ENCODE data around the gene TUBGCP6. TPM values are rescaled to one million over a fixed set of nuclear protein-coding genes. Genes with fewer than 3 reads are reported as not detected.
A peak's percentile ranks its signal among the peaks of the same experiment; 100 is the strongest.

Gene TUBGCP6
- total RNA-seq, 1 donor from 2014 or later = 49.6 TPM

- no peak for DNase-seq (ENCODE audit: low spot score)
- Mint-ChIP-seq H3K4me3 (ENCODE audit: low read depth) (no peak overlapping the region), H3K36me3 (ENCODE audit: low read depth) (no peaks in the 10 kb centered on the region), H3K4me1 (ENCODE audit: low read depth) (no peaks in the 10 kb centered on the region), H3K27me3 (ENCODE audit: low read depth) (peaks cover 5% of the 10 kb centered on the region), H3K27ac (no peak overlapping the region), H3K9me3 (no peaks in the 10 kb centered on the region)
- intact Hi-C loops (cut with micrococcal nuclease) = no loop called here
Observed at GRCh38 chr22:50176850-50177536, 67.8 kb downstream of the TUBGCP6 start.

DNA sequence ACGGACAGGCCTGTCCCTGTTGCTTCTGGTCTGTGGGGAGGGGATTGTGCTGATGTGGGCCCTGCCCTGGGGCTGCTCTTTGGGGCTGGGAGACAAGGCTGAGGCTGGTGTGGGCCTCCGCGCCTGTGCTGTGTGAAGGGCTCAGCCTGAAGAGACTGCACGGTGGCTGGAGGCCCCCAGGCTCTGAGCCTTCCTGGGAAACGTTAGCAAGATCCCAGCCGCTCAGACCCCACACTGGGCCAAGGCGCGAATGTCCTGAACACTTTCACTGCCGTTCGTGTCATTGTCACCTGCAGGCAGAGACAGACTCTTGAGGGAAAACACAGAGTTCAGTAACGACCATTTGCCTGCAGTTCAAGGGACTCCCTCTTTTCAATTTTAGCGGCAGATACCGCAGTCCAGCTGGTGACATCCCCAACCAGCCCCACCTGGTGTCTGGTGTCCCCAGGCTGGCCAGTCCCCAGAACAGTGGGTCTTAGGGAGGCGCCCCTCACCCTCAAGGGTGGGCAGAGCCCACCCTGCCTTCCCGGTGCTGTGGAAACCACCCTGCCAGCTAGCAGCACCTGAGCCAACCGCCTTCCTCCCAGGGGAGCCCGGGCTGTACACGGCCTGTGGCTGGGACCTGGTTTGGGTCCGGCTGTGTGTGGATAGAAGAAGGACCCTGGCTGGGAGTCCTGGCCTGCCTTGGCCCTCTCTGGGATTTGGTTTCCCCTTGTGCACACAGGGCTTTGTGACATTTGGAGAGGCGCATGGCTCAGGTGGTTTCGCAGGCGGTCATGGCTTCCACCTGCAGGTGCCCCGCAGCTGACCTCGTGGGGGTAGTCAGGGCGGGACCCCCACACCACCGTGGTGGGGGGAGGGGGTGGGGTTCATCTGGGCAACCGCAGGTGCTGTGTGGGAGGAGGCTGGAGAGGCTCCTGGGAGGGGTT lies 68.6 kb downstream of the TUBGCP6 start:
- H3K9me3 Mint-ChIP-seq = no peaks in the 10 kb centered on the region
- H3K36me3 Mint-ChIP-seq (ENCODE audit: low read depth) = no peaks in the 10 kb centered on the region

GRCh38 chr22:50175191-50175461 lies 69.7 kb downstream of the TUBGCP6 start:
- no peak for DNase-seq (ENCODE audit: low spot score)
- Mint-ChIP-seq H3K9me3 (no peaks in the 10 kb centered on the region), H3K4me1 (ENCODE audit: low read depth) (no peaks in the 10 kb centered on the region), H3K27ac (no peak overlapping the region), H3K36me3 (ENCODE audit: low read depth) (no peaks in the 10 kb centered on the region), H3K27me3 (ENCODE audit: low read depth) (peaks cover 8% of the 10 kb centered on the region), H3K4me3 (ENCODE audit: low read depth) (no peak overlapping the region)
- intact Hi-C loops (cut with micrococcal nuclease) = no loop called here

More for the DNA sequence above, 68.6 kb downstream of the TUBGCP6 start:
- intact Hi-C loops (cut with micrococcal nuclease) = no loop called here
- Mint-ChIP-seq H3K27ac (no peak overlapping the region), H3K4me3 (ENCODE audit: low read depth) (no peak overlapping the region), H3K4me1 (ENCODE audit: low read depth) (no peaks in the 10 kb centered on the region), H3K27me3 (ENCODE audit: low read depth) (peaks cover 5% of the 10 kb centered on the region)
- DNase-seq (ENCODE audit: low spot score) = no peak

- no peak for DNase-seq (ENCODE audit: low spot score)
- H3K4me1 Mint-ChIP-seq (ENCODE audit: low read depth) = no peaks in the 10 kb centered on the region
- H3K36me3 Mint-ChIP-seq (ENCODE audit: low read depth) = no peaks in the 10 kb centered on the region
- H3K9me3 Mint-ChIP-seq = no peaks in the 10 kb centered on the region
- intact Hi-C loops (cut with micrococcal nuclease) = no loop called here
- H3K4me3 Mint-ChIP-seq (ENCODE audit: low read depth) = no peak overlapping the region
- H3K27me3 Mint-ChIP-seq (ENCODE audit: low read depth) = peaks cover 8% of the 10 kb centered on the region
- H3K27ac Mint-ChIP-seq = no peak overlapping the region
Observed at GRCh38 chr22:50174382-50175190, 70.2 kb downstream of the TUBGCP6 start.

DNA sequence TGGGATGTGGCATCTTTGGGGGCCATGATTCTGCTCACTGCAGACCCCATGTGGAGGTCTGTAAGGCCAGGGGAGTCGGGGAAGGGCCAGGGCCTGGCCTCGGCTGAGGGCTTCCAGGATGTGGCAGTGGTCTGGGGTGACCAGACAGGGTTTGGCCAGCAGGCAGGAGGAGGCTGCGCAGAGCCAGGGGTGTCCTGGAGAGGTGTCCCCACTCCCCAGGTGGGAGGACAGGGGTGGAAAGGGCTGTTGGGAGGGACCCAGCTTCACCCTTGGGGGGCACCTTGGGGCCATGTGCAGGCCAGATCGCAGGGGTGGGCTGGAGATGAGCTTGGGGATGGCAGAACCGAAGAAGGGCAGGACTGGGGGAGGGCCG lies 70.9 kb downstream of the TUBGCP6 start:
- Mint-ChIP-seq H3K36me3 (ENCODE audit: low read depth) (no peaks in the 10 kb centered on the region), H3K27ac (no peak overlapping the region), H3K27me3 (ENCODE audit: low read depth) (peaks cover 11% of the 10 kb centered on the region), H3K4me1 (ENCODE audit: low read depth) (peaks cover 4% of the 10 kb centered on the region), H3K9me3 (no peaks in the 10 kb centered on the region), H3K4me3 (ENCODE audit: low read depth) (no peak overlapping the region)
- no peak for DNase-seq (ENCODE audit: low spot score)
- intact Hi-C loops (cut with micrococcal nuclease) = no loop called here

- H3K27me3 Mint-ChIP-seq (ENCODE audit: low read depth) = peaks cover 17% of the 10 kb centered on the region
- H3K36me3 Mint-ChIP-seq (ENCODE audit: low read depth) = no peaks in the 10 kb centered on the region
- no peak for DNase-seq (ENCODE audit: low spot score)
- no peak overlapping the region for H3K27ac Mint-ChIP-seq
- intact Hi-C loops (cut with micrococcal nuclease) = no loop called here
- H3K4me1 Mint-ChIP-seq (ENCODE audit: low read depth) = peaks cover 9% of the 10 kb centered on the region
- H3K9me3 Mint-ChIP-seq = no peaks in the 10 kb centered on the region
- H3K4me3 Mint-ChIP-seq (ENCODE audit: low read depth) = no peak overlapping the region
Observed at GRCh38 chr22:50173311-50173982, 71.4 kb downstream of the TUBGCP6 start.

DNA sequence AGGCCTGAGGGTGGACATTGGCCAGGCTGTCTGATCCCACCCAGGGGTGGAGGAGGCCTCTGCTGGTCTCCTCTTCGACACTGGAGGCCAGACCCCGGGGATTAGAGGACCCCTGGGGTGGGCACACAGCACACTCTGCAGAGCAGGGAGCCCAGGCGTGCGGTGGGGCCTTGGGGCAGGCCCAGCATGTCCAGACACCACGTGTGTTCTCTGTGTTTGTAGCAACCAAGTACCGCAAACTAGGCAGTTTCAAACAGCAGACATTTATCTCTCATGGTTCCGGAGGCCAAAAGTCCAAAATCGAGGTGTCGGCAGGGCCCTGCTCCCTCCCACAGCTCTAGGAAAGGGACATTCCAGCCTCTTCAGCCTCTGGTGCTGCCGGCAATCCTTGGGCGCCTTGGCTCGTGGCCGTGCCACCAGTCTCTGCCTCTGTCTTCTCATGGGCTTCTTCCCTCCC lies 72.8 kb downstream of the TUBGCP6 start:
- Mint-ChIP-seq H3K4me3 (ENCODE audit: low read depth) (peak overlapping the region; percentile 55), H3K4me1 (ENCODE audit: low read depth) (peaks cover 12% of the 10 kb centered on the region), H3K9me3 (no peaks in the 10 kb centered on the region), H3K27ac (no peak overlapping the region), H3K27me3 (ENCODE audit: low read depth) (peaks cover 26% of the 10 kb centered on the region), H3K36me3 (ENCODE audit: low read depth) (no peaks in the 10 kb centered on the region)
- intact Hi-C loops (cut with micrococcal nuclease) = no loop called here
- no peak for DNase-seq (ENCODE audit: low spot score)

DNA sequence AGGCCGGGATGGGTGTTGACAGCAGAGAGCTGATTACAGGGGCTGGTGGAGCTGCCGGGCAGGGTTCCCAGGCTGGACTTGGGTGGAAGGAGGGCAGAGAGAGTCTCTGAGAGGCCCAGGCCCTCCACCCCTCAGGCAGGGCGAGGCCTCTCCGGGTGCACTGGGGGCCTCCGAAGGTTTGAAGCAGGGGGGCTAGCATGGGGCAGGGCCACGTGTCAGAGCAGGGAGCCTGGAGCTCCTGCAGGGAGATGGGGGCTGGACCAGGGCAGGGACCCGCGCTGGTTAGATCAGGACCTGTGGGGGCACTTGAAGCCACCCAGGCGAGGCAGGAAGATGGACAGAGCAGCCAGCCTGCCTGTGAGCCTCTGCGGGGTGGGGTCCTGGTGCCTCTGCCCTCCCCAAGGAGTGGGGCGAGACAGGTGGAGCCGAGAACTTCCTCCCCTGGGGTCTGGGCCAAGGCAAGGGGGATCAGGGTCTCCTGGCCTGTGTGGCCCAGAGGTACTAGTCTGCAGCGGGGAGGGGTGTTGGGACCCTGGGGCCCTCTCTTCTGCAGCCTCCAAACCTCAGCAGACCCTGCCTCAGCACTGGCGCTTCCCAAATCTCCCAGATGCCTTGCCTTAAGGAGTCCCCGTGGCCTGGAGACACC lies 73.4 kb downstream of the TUBGCP6 start:
- peak overlapping the region; percentile 66 for H3K4me3 Mint-ChIP-seq (ENCODE audit: low read depth)
- peaks cover 26% of the 10 kb centered on the region for H3K27me3 Mint-ChIP-seq (ENCODE audit: low read depth)
- intact Hi-C loops (cut with micrococcal nuclease) = no loop called here
- H3K4me1 Mint-ChIP-seq (ENCODE audit: low read depth) = peaks cover 12% of the 10 kb centered on the region
- DNase-seq (ENCODE audit: low spot score) = no peak
- H3K36me3 Mint-ChIP-seq (ENCODE audit: low read depth) = no peaks in the 10 kb centered on the region
- H3K9me3 Mint-ChIP-seq = no peaks in the 10 kb centered on the region
- H3K27ac Mint-ChIP-seq = peak overlapping the region; percentile 33

- DNase-seq (ENCODE audit: low spot score) = no peak
- peak within 1 kb of the TSS; percentile 33 for H3K27ac Mint-ChIP-seq
- peak within 1 kb of the TSS; percentile 67 for H3K4me3 Mint-ChIP-seq (ENCODE audit: low read depth)
- H3K9me3 Mint-ChIP-seq = no peaks in the 10 kb centered on the region
- intact Hi-C loops (cut with micrococcal nuclease) = no loop called here
- H3K36me3 Mint-ChIP-seq (ENCODE audit: low read depth) = no peaks in the 10 kb centered on the region
- H3K4me1 Mint-ChIP-seq (ENCODE audit: low read depth) = peaks cover 12% of the 10 kb centered on the region
- peaks cover 26% of the 10 kb centered on the region for H3K27me3 Mint-ChIP-seq (ENCODE audit: low read depth)
Observed at GRCh38 chr22:50170453-50171318, 74.1 kb downstream of the TUBGCP6 start, which contains the start of gene PANX2. Gene PANX2, plus strand, starts transcription at chr22:50170731. Its CDS starts 0 bp downstream, at chr22:50170731.

DNA sequence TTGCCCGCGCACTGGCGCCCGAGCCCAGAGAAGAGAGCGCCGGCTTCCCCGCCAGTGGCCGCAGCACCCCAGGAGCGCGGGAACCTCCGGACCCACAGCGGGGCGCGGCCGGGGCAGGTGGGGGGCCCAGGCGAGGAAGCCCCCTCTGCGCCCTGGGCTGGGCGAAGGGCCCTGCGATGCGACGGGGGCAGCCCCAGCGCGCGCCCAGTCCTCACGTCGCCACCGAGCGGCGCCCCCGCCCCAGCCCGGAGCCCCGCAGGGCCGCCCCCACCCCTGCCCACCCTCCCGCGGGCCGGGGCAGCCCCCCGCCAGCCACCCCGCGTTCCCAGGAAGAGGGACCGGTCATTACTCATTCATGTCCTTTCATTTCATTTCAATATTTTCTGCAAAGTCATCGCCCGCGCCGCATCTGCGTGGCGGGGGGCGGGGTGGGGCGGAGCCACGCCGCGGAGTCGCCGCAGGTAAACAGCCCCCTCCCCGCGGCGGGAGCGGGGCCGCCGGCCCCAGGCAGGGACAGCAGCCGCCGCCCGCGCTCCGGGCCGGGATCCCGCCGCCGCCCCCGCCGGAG lies 75.0 kb downstream of the TUBGCP6 start:
- no peak overlapping the region for H3K27ac Mint-ChIP-seq
- H3K27me3 Mint-ChIP-seq (ENCODE audit: low read depth) = peaks cover 26% of the 10 kb centered on the region
- intact Hi-C loops (cut with micrococcal nuclease) = no loop called here
- peak; percentile 37 for DNase-seq (ENCODE audit: low spot score)
- no peaks in the 10 kb centered on the region for H3K9me3 Mint-ChIP-seq
- no peaks in the 10 kb centered on the region for H3K36me3 Mint-ChIP-seq (ENCODE audit: low read depth)
- peaks cover 12% of the 10 kb centered on the region for H3K4me1 Mint-ChIP-seq (ENCODE audit: low read depth)
- peak overlapping the region; percentile 67 for H3K4me3 Mint-ChIP-seq (ENCODE audit: low read depth)

- Mint-ChIP-seq H3K36me3 (ENCODE audit: low read depth) (no peaks in the 10 kb centered on the region), H3K27me3 (ENCODE audit: low read depth) (peaks cover 26% of the 10 kb centered on the region), H3K27ac (no peak overlapping the region), H3K4me1 (ENCODE audit: low read depth) (peaks cover 12% of the 10 kb centered on the region), H3K4me3 (ENCODE audit: low read depth) (peak overlapping the region; percentile 74), H3K9me3 (no peaks in the 10 kb centered on the region)
- intact Hi-C loops (cut with micrococcal nuclease) = no loop called here
- no peak for DNase-seq (ENCODE audit: low spot score)
Observed at GRCh38 chr22:50169181-50169759, 75.6 kb downstream of the TUBGCP6 start.
